SK-N-SH treated with all-trans-retinoic acid at 6 μM for 48 hours (cell line): ENCODE results near the gene MICALL2.

ENCODE experiments used
- PPARA ChIP-seq: fragments of 250-450 bp; sonication (Bioruptor Pico); IDR thresholded peaks from 2 replicates; pipeline ENCODE4 v1.5.0; 2020; ENCODE audit warnings: mild to moderate bottlenecking, borderline replicate concordance
- RARB ChIP-seq: fragments of 250-450 bp; sonication (Bioruptor Pico); IDR thresholded peaks from 2 replicates; pipeline ENCODE4 v1.8.0; 2021; ENCODE audit warnings: mild to moderate bottlenecking, moderate library complexity
- TF ChIP-seq, protein P1 (sequence below): fragments of 250-450 bp; sonication (Bioruptor Pico); IDR thresholded peaks from 2 replicates; pipeline ENCODE4 v1.5.0; 2020; ENCODE audit warnings: mild to moderate bottlenecking, moderate library complexity
- TF ChIP-seq, protein P2 (sequence below): fragments of 250-450 bp; sonication (Bioruptor Pico); IDR thresholded peaks from 2 replicates; pipeline ENCODE4 v1.8.0; 2021; ENCODE audit warnings: low read depth, mild to moderate bottlenecking, moderate library complexity, borderline replicate concordance
- TF ChIP-seq, protein P3 (sequence below): fragments of 250-450 bp; sonication (Bioruptor Pico); IDR thresholded peaks from 2 replicates; pipeline ENCODE4 v1.5.1; 2021; ENCODE audit warnings: mild to moderate bottlenecking, moderate library complexity
- TF ChIP-seq, protein P4 (sequence below): fragments of 250-450 bp; sonication (Bioruptor Pico); IDR thresholded peaks from 2 replicates; pipeline ENCODE4 v1.8.0; 2020; ENCODE audit warnings: mild to moderate bottlenecking, moderate library complexity, borderline replicate concordance

DNA sequence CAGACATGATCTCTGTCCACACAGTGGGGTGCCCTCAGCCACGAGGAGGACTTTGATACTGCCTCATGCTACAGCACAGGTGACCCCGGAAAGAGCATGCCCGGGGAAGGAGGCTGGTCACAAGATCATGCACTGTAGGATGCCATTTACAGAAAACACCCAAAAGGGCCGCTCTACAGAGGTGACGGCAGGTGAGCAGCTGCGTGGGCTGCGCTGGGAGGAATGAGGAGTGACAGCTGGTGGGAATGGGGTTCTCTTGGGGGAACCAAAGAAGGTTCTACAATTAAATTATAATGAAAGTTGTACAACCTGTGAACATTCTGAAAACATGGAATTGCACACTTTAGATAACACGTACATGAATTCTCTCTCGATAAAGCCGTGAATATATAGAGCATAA is 33.0 kb upstream of the MICALL2 start:
- TF ChIP-seq, protein P1, sequence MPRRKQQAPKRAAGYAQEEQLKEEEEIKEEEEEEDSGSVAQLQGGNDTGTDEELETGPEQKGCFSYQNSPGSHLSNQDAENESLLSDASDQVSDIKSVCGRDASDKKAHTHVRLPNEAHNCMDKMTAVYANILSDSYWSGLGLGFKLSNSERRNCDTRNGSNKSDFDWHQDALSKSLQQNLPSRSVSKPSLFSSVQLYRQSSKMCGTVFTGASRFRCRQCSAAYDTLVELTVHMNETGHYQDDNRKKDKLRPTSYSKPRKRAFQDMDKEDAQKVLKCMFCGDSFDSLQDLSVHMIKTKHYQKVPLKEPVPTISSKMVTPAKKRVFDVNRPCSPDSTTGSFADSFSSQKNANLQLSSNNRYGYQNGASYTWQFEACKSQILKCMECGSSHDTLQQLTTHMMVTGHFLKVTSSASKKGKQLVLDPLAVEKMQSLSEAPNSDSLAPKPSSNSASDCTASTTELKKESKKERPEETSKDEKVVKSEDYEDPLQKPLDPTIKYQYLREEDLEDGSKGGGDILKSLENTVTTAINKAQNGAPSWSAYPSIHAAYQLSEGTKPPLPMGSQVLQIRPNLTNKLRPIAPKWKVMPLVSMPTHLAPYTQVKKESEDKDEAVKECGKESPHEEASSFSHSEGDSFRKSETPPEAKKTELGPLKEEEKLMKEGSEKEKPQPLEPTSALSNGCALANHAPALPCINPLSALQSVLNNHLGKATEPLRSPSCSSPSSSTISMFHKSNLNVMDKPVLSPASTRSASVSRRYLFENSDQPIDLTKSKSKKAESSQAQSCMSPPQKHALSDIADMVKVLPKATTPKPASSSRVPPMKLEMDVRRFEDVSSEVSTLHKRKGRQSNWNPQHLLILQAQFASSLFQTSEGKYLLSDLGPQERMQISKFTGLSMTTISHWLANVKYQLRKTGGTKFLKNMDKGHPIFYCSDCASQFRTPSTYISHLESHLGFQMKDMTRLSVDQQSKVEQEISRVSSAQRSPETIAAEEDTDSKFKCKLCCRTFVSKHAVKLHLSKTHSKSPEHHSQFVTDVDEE (CRISPR knock-in tag), result no peak
- no peak for TF ChIP-seq RARB
- TF ChIP-seq, protein P2, sequence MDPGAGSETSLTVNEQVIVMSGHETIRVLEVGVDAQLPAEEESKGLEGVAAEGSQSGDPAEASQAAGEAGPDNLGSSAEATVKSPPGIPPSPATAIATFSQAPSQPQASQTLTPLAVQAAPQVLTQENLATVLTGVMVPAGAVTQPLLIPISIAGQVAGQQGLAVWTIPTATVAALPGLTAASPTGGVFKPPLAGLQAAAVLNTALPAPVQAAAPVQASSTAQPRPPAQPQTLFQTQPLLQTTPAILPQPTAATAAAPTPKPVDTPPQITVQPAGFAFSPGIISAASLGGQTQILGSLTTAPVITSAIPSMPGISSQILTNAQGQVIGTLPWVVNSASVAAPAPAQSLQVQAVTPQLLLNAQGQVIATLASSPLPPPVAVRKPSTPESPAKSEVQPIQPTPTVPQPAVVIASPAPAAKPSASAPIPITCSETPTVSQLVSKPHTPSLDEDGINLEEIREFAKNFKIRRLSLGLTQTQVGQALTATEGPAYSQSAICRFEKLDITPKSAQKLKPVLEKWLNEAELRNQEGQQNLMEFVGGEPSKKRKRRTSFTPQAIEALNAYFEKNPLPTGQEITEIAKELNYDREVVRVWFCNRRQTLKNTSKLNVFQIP (CRISPR knock-in tag), result no peak
- TF ChIP-seq, protein P3, sequence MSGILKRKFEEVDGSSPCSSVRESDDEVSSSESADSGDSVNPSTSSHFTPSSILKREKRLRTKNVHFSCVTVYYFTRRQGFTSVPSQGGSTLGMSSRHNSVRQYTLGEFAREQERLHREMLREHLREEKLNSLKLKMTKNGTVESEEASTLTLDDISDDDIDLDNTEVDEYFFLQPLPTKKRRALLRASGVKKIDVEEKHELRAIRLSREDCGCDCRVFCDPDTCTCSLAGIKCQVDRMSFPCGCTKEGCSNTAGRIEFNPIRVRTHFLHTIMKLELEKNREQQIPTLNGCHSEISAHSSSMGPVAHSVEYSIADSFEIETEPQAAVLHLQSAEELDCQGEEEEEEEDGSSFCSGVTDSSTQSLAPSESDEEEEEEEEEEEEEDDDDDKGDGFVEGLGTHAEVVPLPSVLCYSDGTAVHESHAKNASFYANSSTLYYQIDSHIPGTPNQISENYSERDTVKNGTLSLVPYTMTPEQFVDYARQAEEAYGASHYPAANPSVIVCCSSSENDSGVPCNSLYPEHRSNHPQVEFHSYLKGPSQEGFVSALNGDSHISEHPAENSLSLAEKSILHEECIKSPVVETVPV (CRISPR knock-in tag), result no peak
- TF ChIP-seq, protein P4, sequence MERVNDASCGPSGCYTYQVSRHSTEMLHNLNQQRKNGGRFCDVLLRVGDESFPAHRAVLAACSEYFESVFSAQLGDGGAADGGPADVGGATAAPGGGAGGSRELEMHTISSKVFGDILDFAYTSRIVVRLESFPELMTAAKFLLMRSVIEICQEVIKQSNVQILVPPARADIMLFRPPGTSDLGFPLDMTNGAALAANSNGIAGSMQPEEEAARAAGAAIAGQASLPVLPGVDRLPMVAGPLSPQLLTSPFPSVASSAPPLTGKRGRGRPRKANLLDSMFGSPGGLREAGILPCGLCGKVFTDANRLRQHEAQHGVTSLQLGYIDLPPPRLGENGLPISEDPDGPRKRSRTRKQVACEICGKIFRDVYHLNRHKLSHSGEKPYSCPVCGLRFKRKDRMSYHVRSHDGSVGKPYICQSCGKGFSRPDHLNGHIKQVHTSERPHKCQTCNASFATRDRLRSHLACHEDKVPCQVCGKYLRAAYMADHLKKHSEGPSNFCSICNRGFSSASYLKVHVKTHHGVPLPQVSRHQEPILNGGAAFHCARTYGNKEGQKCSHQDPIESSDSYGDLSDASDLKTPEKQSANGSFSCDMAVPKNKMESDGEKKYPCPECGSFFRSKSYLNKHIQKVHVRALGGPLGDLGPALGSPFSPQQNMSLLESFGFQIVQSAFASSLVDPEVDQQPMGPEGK (CRISPR knock-in tag), result no peak
- no peak for TF ChIP-seq PPARA (CRISPR knock-in tag)
